Mammary epithelial cell (primary cell): Measurements from ENCODE around the gene POLE.

Experiments
- CTCF ChIP-seq, 2 donors: IDR thresholded peaks in 1 of 2; conservative IDR thresholded peaks in 1 of 2; 2 replicates each; pipeline ENCODE4 v1.5.1; 2011 to 2012; ENCODE audit warnings: inconsistent platforms in 2 of 2, low read length in 2 of 2, mild to moderate bottlenecking in 2 of 2, control low read depth in 1 of 2, low read depth in 1 of 2; ENCODE audit not compliant: insufficient read depth in 1 of 2; ENCODE audit errors: extremely low read depth in 1 of 2
- EZH2 ChIP-seq: IDR thresholded peaks from 2 replicates; pipeline ENCODE4 v1.6.1; 2012; ENCODE audit warnings: low read length, inconsistent platforms, borderline replicate concordance

- no peak for TF ChIP-seq CTCF (conservative IDR thresholded peaks at IDR 0.05 in 1 of 2, IDR thresholded peaks at IDR 0.05 in 1 of 2; ENCODE audit: extremely low read depth in 1 of 2, insufficient read depth in 1 of 2, low read depth in 1 of 2, low read length in 2 of 2)
- no peak for TF ChIP-seq EZH2
Measured at GRCh38 chr12:132615579-132616038, 71.5 kb downstream of the POLE start.
